Activated CD8-positive, alpha-beta T cell treated with anti-CD3 and anti-CD28 coated beads for 36 hours (primary cell): ENCODE data around the gene CCDC174. TPM values are rescaled to one million over a fixed set of nuclear protein-coding genes. Genes with fewer than 3 reads are reported as not detected.

Experiments
- ATAC-seq: fragments of 200-7000 bp; cut with Tn5 transposase; one replicate; pipeline ENCODE4 v1.10.0; 2021; ENCODE audit warnings: mild to moderate bottlenecking, moderate library complexity
- CTCF ChIA-PET: fragments of 350-600 bp; sonication (Branson Sonifier 250); formaldehyde crosslinking; loops from one replicate; lab custom pipeline; 2021; ENCODE audit warnings: antibody characterized with exemption; lab: Charles Lee
- POLR2A ChIA-PET: fragments of 350-600 bp; sonication (Branson Sonifier 250); formaldehyde crosslinking; loops from one replicate; lab custom pipeline; 2021; ENCODE audit warnings: antibody characterized with exemption; lab: Charles Lee
- DNase-seq: peaks from one replicate; pipeline ENCODE4 v3.0.0-alpha.2; 2020
- H3K27ac Mint-ChIP-seq: one replicate; pipeline ENCODE4 v1.8.0; 2021; ENCODE audit warnings: mild to moderate bottlenecking, mixed read lengths
- H3K27me3 Mint-ChIP-seq: one replicate; pipeline ENCODE4 v1.8.0; 2021; ENCODE audit warnings: mixed read lengths
- H3K36me3 Mint-ChIP-seq: one replicate; pipeline ENCODE4 v1.8.0; 2021; ENCODE audit warnings: low read depth, mixed read lengths
- H3K4me1 Mint-ChIP-seq: one replicate; pipeline ENCODE4 v1.8.0; 2021; ENCODE audit warnings: low read depth, mixed read lengths
- H3K4me3 Mint-ChIP-seq: one replicate; pipeline ENCODE4 v1.8.0; 2021; ENCODE audit warnings: mild to moderate bottlenecking, moderate library complexity, mixed read lengths
- H3K9me3 Mint-ChIP-seq: one replicate; pipeline ENCODE4 v1.8.0; 2021; ENCODE audit warnings: mixed read lengths
- CTCF ChIP-seq: fragments of 200-600 bp; IDR thresholded peaks from one replicate; pipeline ENCODE4 v1.8.0; 2022; ENCODE audit warnings: antibody characterized with exemption, mild to moderate bottlenecking
- intact Hi-C: fragments of 100-400 bp; cut with micrococcal nuclease; formaldehyde crosslinking; loops from one replicate; pipeline ENCODE4 v1.10.0; 2022
- total RNA-seq, 2 experiments: library from RNA; stranded (reverse); gene quantifications; one replicate each; pipeline ENCODE4 v1.2.3, GENCODE V29; 2021

The CCDC174 gene
- total RNA-seq, 2 experiments from 2014 or later, result 14.2 to 16.2 TPM

- H3K27me3 Mint-ChIP-seq, result peaks cover 29% of the 10 kb centered on the region
- no peaks in the 10 kb centered on the region for H3K36me3 Mint-ChIP-seq
- ChIA-PET CTCF (no interaction called here), POLR2A (no interaction called here)
- intact Hi-C loops, result no loop called here
- no peaks in the 10 kb centered on the region for H3K4me1 Mint-ChIP-seq
- ATAC-seq (no peak), DNase-seq (no peak)
- H3K4me3 Mint-ChIP-seq, result no peak overlapping the region
- TF ChIP-seq CTCF, result no peak
- H3K27ac Mint-ChIP-seq, result no peak overlapping the region
- H3K9me3 Mint-ChIP-seq, result no peaks in the 10 kb centered on the region
Observed at GRCh38 chr3:14640734-14641133, 10.8 kb upstream of the CCDC174 start.

GRCh38 chr3:14641346-14641745, 10.2 kb upstream of the CCDC174 start:
- ChIA-PET CTCF (no interaction called here), POLR2A (no interaction called here)
- DNase-seq (no peak), ATAC-seq (no peak)
- Mint-ChIP-seq H3K4me3 (no peak overlapping the region), H3K9me3 (no peaks in the 10 kb centered on the region), H3K36me3 (no peaks in the 10 kb centered on the region), H3K4me1 (no peaks in the 10 kb centered on the region), H3K27ac (no peak overlapping the region), H3K27me3 (peaks cover 26% of the 10 kb centered on the region)
- intact Hi-C loops, result no loop called here
- TF ChIP-seq CTCF, result no peak

GRCh38 chr3:14645453-14645852, 6.1 kb upstream of the CCDC174 start:
- intact Hi-C loops, result no loop called here
- CTCF ChIA-PET, result no interaction called here
- ATAC-seq, result no peak
- Mint-ChIP-seq H3K36me3 (peaks cover under 1% of the 10 kb centered on the region), H3K4me3 (no peak overlapping the region), H3K4me1 (peaks cover 9% of the 10 kb centered on the region), H3K27ac (no peak overlapping the region), H3K9me3 (no peaks in the 10 kb centered on the region), H3K27me3 (peaks cover 3% of the 10 kb centered on the region)
- no peak for TF ChIP-seq CTCF
- POLR2A ChIA-PET, result no interaction called here
- DNase-seq, result no peak

GRCh38 chr3:14646131-14646573, 5.4 kb upstream of the CCDC174 start:
- H3K36me3 Mint-ChIP-seq, result peaks cover 3% of the 10 kb centered on the region
- ChIA-PET CTCF (no interaction called here), POLR2A (no interaction called here)
- no peak for TF ChIP-seq CTCF
- DNase-seq (no peak), ATAC-seq (no peak)
- H3K27ac Mint-ChIP-seq, result no peak overlapping the region
- H3K4me1 Mint-ChIP-seq, result peaks cover 12% of the 10 kb centered on the region
- intact Hi-C loops, result no loop called here
- peaks cover 1% of the 10 kb centered on the region for H3K27me3 Mint-ChIP-seq
- H3K9me3 Mint-ChIP-seq, result no peaks in the 10 kb centered on the region
- H3K4me3 Mint-ChIP-seq, result no peak overlapping the region

GRCh38 chr3:14646589-14647413, 4.8 kb upstream of the CCDC174 start:
- no peak for DNase-seq
- no peak overlapping the region for H3K27ac Mint-ChIP-seq
- peaks cover 12% of the 10 kb centered on the region for H3K4me1 Mint-ChIP-seq
- peaks cover 1% of the 10 kb centered on the region for H3K27me3 Mint-ChIP-seq
- no peaks in the 10 kb centered on the region for H3K9me3 Mint-ChIP-seq
- intact Hi-C loops, result no loop called here
- TF ChIP-seq CTCF, result no peak
- H3K4me3 Mint-ChIP-seq, result no peak overlapping the region
- ATAC-seq, result no peak
- ChIA-PET POLR2A (no interaction called here), CTCF (interaction anchor here (1.2 to 2.0 kb wide), 3 partner anchors 10 to 13 kb away, joined by 3 to 8 read pairs (median 3); no protein-coding TSS in a partner anchor)
- H3K36me3 Mint-ChIP-seq, result peaks cover 3% of the 10 kb centered on the region
